ENCODE data around the gene C1QTNF6.

GRCh38 chr22:37210041-37210803 is 22.2 kb upstream of the C1QTNF6 start:
- TF ChIP-seq, protein P1, sequence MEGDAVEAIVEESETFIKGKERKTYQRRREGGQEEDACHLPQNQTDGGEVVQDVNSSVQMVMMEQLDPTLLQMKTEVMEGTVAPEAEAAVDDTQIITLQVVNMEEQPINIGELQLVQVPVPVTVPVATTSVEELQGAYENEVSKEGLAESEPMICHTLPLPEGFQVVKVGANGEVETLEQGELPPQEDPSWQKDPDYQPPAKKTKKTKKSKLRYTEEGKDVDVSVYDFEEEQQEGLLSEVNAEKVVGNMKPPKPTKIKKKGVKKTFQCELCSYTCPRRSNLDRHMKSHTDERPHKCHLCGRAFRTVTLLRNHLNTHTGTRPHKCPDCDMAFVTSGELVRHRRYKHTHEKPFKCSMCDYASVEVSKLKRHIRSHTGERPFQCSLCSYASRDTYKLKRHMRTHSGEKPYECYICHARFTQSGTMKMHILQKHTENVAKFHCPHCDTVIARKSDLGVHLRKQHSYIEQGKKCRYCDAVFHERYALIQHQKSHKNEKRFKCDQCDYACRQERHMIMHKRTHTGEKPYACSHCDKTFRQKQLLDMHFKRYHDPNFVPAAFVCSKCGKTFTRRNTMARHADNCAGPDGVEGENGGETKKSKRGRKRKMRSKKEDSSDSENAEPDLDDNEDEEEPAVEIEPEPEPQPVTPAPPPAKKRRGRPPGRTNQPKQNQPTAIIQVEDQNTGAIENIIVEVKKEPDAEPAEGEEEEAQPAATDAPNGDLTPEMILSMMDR (IDR thresholded peaks at IDR 0.05; ENCODE audit: extremely low read depth in 1 of 2, insufficient read depth in 1 of 2, low read depth in 1 of 2, low read length in 2 of 2) = no peak
- TF ChIP-seq MYC (IDR thresholded peaks at IDR 0.05; ENCODE audit: low read depth, low read length) (no peak), EZH2 (IDR thresholded peaks at IDR 0.05; ENCODE audit: borderline replicate concordance, low read depth, low read length, severe bottlenecking) (no peak), POLR2A (IDR thresholded peaks at IDR 0.05; ENCODE audit: low read depth, low read length) (no peak), POLR2AphosphoS5 (IDR thresholded peaks at IDR 0.05; ENCODE audit: insufficient read depth, low read depth, low read length) (no peak), MAX (IDR thresholded peaks at IDR 0.05; ENCODE audit: insufficient read depth, insufficient read length) (no peak), FOS (IDR thresholded peaks at IDR 0.05; ENCODE audit: borderline replicate concordance, insufficient read depth, low read length) (no peak), JUN (IDR thresholded peaks at IDR 0.05; ENCODE audit: borderline replicate concordance, insufficient read depth, insufficient read length, low read depth) (no peak)

Measured in endothelial cell of umbilical vein (primary cell).